Osteoblast (primary cell): Measurements from ENCODE around the gene PEX16. TPM values are rescaled to one million over a fixed set of nuclear protein-coding genes. Genes with fewer than 3 reads are reported as not detected.

Experiments used
- DNase-seq: peaks from one replicate; pipeline ENCODE4 v3.0.0; 2011; ENCODE audit warnings: low spot score, mixed read lengths; ENCODE audit not compliant: insufficient read length; ENCODE audit errors: missing footprints
- H2AFZ ChIP-seq: 2 replicates; pipeline ENCODE4 v1.6.0; 2011; ENCODE audit warnings: mild to moderate bottlenecking, low read length
- H3K27ac ChIP-seq: 2 replicates; pipeline ENCODE4 v1.5.1; 2011; ENCODE audit warnings: mild to moderate bottlenecking, low read depth, low read length, moderate library complexity
- H3K27me3 ChIP-seq: 2 replicates; pipeline ENCODE4 v1.6.0; 2012; ENCODE audit warnings: mild to moderate bottlenecking, control low read depth, inconsistent platforms, low read length, moderate library complexity; ENCODE audit not compliant: insufficient read depth
- H3K36me3 ChIP-seq: 2 replicates; pipeline ENCODE4 v1.5.1; 2011; ENCODE audit warnings: mild to moderate bottlenecking, low read length, control low read depth, moderate library complexity; ENCODE audit not compliant: insufficient read depth
- H3K4me1 ChIP-seq: 2 replicates; pipeline ENCODE4 v1.5.1; 2011; ENCODE audit warnings: mild to moderate bottlenecking, low read length, control low read depth, moderate library complexity; ENCODE audit not compliant: insufficient read depth
- H3K4me2 ChIP-seq: 2 replicates; pipeline ENCODE4 v1.6.0; 2011; ENCODE audit warnings: mild to moderate bottlenecking, low read length; ENCODE audit not compliant: insufficient read depth
- H3K4me3 ChIP-seq: fragments of 200-600 bp; sonication (generic); 3 replicates; pipeline ENCODE4 v1.5.1; 2012; ENCODE audit warnings: mild to moderate bottlenecking, low read length, inconsistent platforms; ENCODE audit not compliant: insufficient read depth
- H3K79me2 ChIP-seq: 2 replicates; pipeline ENCODE4 v1.6.0; 2012; ENCODE audit warnings: mild to moderate bottlenecking, low read length, control low read depth, inconsistent platforms; ENCODE audit not compliant: insufficient read depth
- H3K9me3 ChIP-seq: 2 replicates; pipeline ENCODE4 v1.5.1; 2011; ENCODE audit warnings: low read depth, low read length, control low read depth
- H4K20me1 ChIP-seq: 2 replicates; pipeline ENCODE4 v1.6.0; 2012; ENCODE audit warnings: mild to moderate bottlenecking, low read length, control low read depth; ENCODE audit not compliant: insufficient read depth
- total RNA-seq: library from RNA; depleted of rRNA; stranded (reverse); fragments of >200 nt; gene quantifications from 2 replicates; pipeline ENCODE4 v1.2.3, GENCODE V29; 2012
- TF ChIP-seq, protein P1 (sequence below): IDR thresholded peaks from 2 replicates; pipeline ENCODE4 v1.5.1; 2011; ENCODE audit warnings: mild to moderate bottlenecking, low read depth, low read length, moderate library complexity; ENCODE audit errors: extremely low read depth

PEX16 gene
- total RNA-seq, 1 donor: 28.6 TPM

DNA sequence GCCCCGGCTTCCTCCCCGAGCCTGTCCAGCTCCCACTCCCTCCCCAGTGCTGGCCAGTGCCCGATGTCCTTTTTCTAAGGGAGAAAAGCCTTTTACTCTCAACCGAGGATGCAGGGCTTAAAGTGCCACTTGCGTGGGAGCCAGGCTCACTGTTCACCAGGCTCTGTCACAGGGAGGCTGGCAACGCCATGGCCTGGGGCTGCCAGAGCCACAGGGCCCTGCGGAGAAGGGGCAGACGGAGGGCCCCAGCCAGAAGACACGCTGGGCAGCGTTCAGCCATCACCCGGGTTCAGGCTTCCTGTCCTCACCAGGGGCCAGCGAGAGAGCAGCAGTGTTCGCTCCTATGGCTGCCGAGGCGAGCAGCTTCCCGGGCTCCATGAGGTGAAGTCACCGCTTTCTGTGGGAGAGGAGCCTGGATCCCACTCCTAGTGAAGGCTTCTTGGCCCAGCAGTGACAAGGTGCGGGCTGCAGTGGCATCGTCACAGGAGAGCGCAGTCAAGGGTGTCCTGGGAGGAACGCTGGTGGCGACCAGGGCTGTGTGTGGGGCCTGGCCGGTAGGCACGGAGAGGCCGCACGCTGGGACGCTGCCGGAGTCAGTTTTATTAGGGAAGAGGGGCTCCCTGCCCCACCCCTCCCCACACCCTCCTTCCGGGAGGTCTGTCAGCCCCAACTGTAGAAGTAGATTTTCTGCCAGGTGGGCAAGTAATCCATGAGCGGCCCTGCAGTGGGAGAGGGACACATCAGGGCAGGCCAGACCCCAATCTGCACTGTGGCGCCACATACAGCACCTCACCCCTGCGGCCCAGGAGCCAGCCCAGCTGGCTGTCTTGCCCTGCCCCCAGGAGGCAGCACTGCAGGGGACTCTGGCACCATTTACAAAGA is 7.8 kb downstream of the PEX16 start:
- Histone ChIP-seq H3K27ac (no peak overlapping the region), H3K27me3 (no peaks in the 10 kb centered on the region), H4K20me1 (peaks cover 11% of the 10 kb centered on the region), H3K4me2 (no peak overlapping the region), H3K4me1 (no peaks in the 10 kb centered on the region), H3K9me3 (no peaks in the 10 kb centered on the region), H2AFZ (no peak overlapping the region), H3K4me3 (no peak overlapping the region), H3K36me3 (peaks cover 24% of the 10 kb centered on the region), H3K79me2 (no peaks in the 10 kb centered on the region)
- TF ChIP-seq, protein P1, sequence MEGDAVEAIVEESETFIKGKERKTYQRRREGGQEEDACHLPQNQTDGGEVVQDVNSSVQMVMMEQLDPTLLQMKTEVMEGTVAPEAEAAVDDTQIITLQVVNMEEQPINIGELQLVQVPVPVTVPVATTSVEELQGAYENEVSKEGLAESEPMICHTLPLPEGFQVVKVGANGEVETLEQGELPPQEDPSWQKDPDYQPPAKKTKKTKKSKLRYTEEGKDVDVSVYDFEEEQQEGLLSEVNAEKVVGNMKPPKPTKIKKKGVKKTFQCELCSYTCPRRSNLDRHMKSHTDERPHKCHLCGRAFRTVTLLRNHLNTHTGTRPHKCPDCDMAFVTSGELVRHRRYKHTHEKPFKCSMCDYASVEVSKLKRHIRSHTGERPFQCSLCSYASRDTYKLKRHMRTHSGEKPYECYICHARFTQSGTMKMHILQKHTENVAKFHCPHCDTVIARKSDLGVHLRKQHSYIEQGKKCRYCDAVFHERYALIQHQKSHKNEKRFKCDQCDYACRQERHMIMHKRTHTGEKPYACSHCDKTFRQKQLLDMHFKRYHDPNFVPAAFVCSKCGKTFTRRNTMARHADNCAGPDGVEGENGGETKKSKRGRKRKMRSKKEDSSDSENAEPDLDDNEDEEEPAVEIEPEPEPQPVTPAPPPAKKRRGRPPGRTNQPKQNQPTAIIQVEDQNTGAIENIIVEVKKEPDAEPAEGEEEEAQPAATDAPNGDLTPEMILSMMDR: no peak
- DNase-seq: no peak

DNA sequence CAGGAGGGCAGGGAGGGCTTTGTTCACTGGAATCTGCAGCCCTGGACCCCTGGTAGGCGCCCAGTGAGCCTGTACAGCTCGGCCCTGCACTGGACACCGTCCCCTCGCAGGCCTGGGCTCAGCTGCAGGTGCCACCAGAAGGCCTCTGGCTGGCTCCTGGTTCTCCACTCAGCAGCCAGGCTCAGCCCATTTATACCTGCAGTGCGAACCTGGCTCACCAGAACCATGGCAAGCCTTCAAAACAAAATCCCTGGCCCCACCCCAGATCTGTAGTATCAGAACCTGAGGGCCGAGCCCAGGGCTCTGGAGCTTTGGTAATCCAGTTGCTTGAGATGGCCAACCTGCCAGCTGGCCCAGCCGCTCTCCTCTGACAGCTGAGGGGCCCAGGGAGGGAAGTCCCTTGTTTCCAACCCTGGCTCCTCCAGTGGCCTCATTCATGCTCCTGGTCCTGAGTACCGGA is 9.7 kb downstream of the PEX16 start:
- no peaks in the 10 kb centered on the region for H3K4me1 ChIP-seq
- TF ChIP-seq, protein P1: no peak
- no peak overlapping the region for H3K27ac ChIP-seq
- H3K36me3 ChIP-seq: peaks cover 13% of the 10 kb centered on the region
- DNase-seq: no peak
- H3K4me3 ChIP-seq: no peak overlapping the region
- H2AFZ ChIP-seq: no peak overlapping the region
- peaks cover 6% of the 10 kb centered on the region for H4K20me1 ChIP-seq
- H3K27me3 ChIP-seq: no peaks in the 10 kb centered on the region
- H3K79me2 ChIP-seq: no peaks in the 10 kb centered on the region
- H3K9me3 ChIP-seq: no peaks in the 10 kb centered on the region
- no peak overlapping the region for H3K4me2 ChIP-seq

DNA sequence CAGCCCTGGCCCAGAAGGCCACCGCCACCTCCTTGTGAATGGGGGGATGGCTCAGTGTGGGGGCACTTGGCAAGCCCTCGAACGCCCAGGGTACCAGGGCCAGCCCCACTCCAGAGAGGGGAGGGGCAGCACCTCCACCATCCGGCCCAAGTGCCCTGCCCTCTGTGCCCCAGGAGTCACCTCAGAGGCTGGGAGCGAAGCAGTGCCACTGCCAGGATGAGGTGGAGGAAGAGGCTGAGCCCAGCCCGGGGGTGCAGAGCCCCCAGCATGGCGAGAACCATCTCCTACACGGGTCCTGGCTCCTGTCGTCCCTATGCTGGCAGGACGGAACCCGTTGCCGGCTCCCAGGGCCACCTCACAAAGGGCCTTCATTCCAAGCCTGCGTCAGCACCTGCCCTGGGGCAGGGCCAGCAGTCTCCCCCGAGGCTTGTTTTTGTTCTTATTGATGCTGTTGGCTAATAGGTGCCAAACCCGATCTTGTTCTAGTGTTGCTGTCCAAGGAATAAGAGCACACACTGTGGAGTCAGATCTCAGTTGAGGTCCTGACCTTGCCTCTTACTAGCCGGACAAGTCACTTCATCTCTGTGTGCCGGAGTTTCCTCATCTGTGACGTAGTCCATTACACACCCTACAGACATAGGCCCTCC is 10.6 kb downstream of the PEX16 start, which contains the start of gene FREY1:
Gene FREY1 (minus strand): TSS at position 307 of the 647 bp plus-strand sequence. CDS start 26 bp downstream, at position 281.
- Histone ChIP-seq H3K27ac (no peak within 1 kb of the TSS), H2AFZ (no peak within 1 kb of the TSS), H3K4me2 (no peak within 1 kb of the TSS), H3K27me3 (no peaks in the 10 kb centered on the region), H4K20me1 (peaks cover 6% of the 10 kb centered on the region), H3K4me3 (no peak within 1 kb of the TSS), H3K36me3 (peaks cover 11% of the 10 kb centered on the region), H3K9me3 (no peaks in the 10 kb centered on the region), H3K79me2 (no peaks in the 10 kb centered on the region), H3K4me1 (no peaks in the 10 kb centered on the region)
- TF ChIP-seq, protein P1: no peak
- peak; percentile 83 for DNase-seq
